ENCODE measurements around the gene OR8K1.

OR8K1 gene

DNA sequence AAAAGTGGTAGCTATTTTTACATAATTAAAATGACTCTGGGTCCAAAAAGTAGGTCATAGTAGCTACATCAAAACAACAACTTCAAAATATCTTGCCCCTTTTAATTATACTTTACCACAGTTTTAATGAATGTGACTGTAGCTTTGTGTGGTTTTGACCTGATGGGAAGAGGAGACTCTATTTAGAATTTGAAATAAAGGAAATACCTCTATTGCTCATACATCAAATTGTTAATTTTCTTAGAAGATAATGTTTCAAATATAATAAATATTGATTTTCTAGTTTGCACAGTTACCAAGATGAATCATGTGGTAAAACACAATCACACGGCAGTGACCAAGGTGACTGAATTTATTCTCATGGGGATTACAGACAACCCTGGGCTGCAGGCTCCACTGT lies at the start of gene OR8K1:
TSS of gene OR8K1 (plus strand) at position 301 of the 400 bp plus-strand sequence. CDS start at position 301, 0 bp downstream.
- intact Hi-C loops (cut with DNase I) = no loop called here
- DNase-seq = no peak

GRCh38 chr11:56296898-56297297 lies 48.9 kb upstream of the OR8K1 start:
- DNase-seq = no peak
- intact Hi-C loops (cut with DNase I) = no loop called here

DNA sequence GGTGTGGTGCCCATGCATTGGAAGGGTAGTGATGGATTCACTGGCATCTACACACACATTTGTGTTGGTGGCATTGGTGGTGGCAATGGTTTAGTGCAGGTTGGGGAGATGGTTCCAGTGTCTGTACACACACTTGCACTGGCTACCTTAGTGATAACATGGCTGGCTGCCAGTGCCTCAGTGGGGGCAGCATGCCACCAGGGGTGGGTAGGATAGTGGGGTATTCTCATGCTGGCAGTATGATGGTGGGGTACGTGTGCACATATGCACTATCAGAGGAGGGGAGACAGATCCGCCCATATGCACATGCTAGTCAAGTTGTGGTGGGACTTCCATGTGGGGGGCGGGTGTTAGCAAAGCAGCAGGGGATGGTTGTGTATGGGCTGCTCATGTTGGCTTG lies 38.0 kb upstream of the OR8K1 start:
- intact Hi-C loops (cut with DNase I) = no loop called here
- peak in 1 of 10 donors; percentile 55 for DNase-seq

- no peak for DNase-seq
- intact Hi-C loops (cut with DNase I) = no loop called here
These were observed 31.0 kb upstream of the OR8K1 start, which contains the start of gene OR8K3 for GRCh38 chr11:56314844-56315243. OR8K3 (plus strand) TSS chr11:56315144; CDS start chr11:56318307, 3,163 bp downstream.

GRCh38 chr11:56331861-56332491 lies 13.9 kb upstream of the OR8K1 start:
- intact Hi-C loops (cut with DNase I) = no loop called here
- peak in 3 of 10 donors; percentile 53 to 71 (median 69) for DNase-seq

- intact Hi-C loops (cut with DNase I) = no loop called here
- DNase-seq = no peak
These were observed 12.7 kb upstream of the OR8K1 start for GRCh38 chr11:56333156-56333555.

- intact Hi-C loops (cut with DNase I) = no loop called here
- DNase-seq = no peak
These were observed 5.5 kb upstream of the OR8K1 start for GRCh38 chr11:56340289-56340688.

DNA sequence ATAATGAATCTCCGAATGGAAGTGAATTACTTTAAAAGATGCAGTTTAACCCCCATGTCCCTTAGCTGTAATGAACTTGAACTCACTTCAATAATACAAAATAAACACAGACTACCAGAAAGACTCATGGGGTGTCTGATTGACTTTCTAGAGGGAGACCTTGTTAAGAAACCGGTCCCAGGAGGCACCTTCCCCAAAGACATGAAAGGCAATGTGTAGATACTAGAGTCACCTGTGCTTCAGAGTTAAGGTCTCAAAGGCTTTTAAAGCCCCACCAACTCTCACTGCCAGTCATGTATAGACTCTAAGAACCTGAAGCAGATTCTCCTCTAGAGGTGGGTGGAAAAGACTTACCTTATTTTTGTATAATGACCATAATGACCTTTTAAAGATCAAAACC lies 8.2 kb downstream of the OR8K1 start, which contains the start of gene OR8J1:
TSS of gene OR8J1 (plus strand) at position 301 of the 400 bp plus-strand sequence. CDS start 5,956 bp downstream, outside the sequence.
- intact Hi-C loops (cut with DNase I) = no loop called here
- no peak for DNase-seq

GRCh38 chr11:56375324-56375723 lies 29.5 kb downstream of the OR8K1 start, which contains the start of gene OR8U1:
OR8U1 (plus strand) TSS chr11:56375624; CDS start chr11:56375624, 0 bp downstream.
- intact Hi-C loops (cut with DNase I) = no loop called here
- DNase-seq = no peak

DNA sequence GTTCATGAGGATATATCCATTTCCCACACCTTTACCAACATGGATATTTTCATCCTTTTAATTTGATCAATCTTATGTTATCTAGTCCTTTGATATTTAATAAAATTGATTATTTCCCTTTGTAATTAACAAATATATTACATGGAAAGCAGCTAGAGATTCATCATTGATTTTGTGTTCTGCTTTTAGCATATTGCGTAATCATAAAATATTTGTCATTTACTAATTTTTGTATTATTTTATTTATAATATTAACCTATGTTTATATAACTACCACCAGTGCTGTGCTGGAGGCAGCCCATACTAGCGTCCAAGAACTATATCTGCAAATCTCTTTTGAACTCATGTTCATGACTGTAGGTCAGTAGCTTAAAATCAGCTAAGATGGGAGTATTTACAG lies 34.3 kb downstream of the OR8K1 start:
- DNase-seq = no peak
- intact Hi-C loops (cut with DNase I) = no loop called here

DNA sequence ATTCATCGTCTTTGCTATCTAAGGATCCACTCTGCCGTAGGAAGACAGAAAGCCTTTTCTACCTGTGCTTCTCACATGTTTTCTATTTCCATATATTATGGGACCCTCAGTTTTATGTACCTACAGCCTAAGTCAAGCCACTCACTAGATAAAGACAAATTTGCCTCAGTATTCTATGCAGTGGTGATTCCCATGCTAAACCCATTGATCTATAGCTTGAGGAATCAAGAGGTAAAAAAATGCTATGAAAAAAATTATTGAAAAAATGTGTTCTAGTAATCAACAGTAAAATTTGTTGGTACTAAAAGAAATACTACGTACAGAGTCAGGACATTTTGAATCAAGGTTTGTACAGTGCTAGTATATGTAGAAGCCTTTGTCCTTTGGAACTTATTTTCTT lies 48.5 kb downstream of the OR8K1 start:
- DNase-seq = no peak
- intact Hi-C loops (cut with DNase I) = no loop called here

DNA sequence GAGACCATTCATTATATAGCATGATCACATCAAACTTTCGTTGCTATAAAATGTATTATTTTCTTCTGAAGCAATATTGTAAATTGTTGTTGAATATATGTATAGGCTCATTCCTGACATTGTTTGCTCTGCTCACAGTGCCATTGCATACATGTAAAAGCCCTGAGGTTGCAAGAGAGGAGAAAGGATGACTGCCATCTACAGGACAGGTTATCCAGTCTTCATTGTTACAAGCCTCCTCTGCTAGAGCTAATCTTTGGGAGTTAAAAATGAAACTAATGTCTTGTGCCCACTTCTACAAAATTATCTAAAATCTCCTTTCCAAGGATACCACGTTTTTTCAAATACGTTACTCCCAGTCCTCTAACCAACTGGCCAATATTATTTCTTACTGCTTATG lies 50.2 kb downstream of the OR8K1 start:
- no peak for DNase-seq
- intact Hi-C loops (cut with DNase I) = no loop called here

All from posterior cingulate gyrus (tissue), 11 donors.